Gastroesophageal sphincter (tissue), 4 donors: Measurements from ENCODE around the gene CEP89. TPM values are rescaled to one million over a fixed set of nuclear protein-coding genes. Genes with fewer than 3 reads are reported as not detected.

Experiments
- ATAC-seq: fragments of 150-250 bp; one replicate; pipeline ENCODE4 v1.9.1; 2016; ENCODE audit warnings: mild to moderate bottlenecking, moderate library complexity
- H3K27ac ChIP-seq, 4 donors: fragments of 200-600 bp; sonication (generic) in 3 of 4; 1 replicate in 3 of 4; 2 replicates in 1 of 4; pipeline ENCODE4 v1.5.1; 2016 to 2019
- H3K27me3 ChIP-seq: fragments of 200-600 bp; sonication (generic); one replicate; pipeline ENCODE4 v1.5.1; 2019
- H3K36me3 ChIP-seq, 2 donors: fragments of 200-600 bp; sonication (generic); one replicate each; pipeline ENCODE4 v1.5.1; 2019; ENCODE audit warnings: control low read depth in 1 of 2
- H3K4me1 ChIP-seq, 3 donors: fragments of 200-600 bp; sonication (generic); 1 replicate in 2 of 3; 2 replicates in 1 of 3; pipeline ENCODE4 v1.5.1; 2016 to 2019; ENCODE audit warnings: control low read depth in 2 of 3
- H3K4me3 ChIP-seq, 2 donors: fragments of 200-600 bp; sonication (generic); one replicate each; pipeline ENCODE4 v1.5.1; 2019; ENCODE audit warnings: mild to moderate bottlenecking in 1 of 2, moderate library complexity in 1 of 2
- H3K9me3 ChIP-seq, 3 donors: fragments of 200-600 bp; sonication (generic); one replicate each; pipeline ENCODE4 v1.5.1; 2017 to 2019; ENCODE audit warnings: control low read depth in 2 of 3
- EP300 ChIP-seq: sonication (generic); formaldehyde crosslinking; IDR thresholded peaks from one replicate; pipeline ENCODE4 v1.6.1; 2017; ENCODE audit warnings: antibody characterized with exemption, mild to moderate bottlenecking
- POLR2A ChIP-seq, 2 donors: fragments of 450-650 bp; IDR thresholded peaks; one replicate each; pipeline ENCODE4 v1.6.1; 2017; ENCODE audit warnings: antibody characterized with exemption in 2 of 2, mild to moderate bottlenecking in 2 of 2, moderate library complexity in 1 of 2
- POLR2AphosphoS5 ChIP-seq: sonication (generic); formaldehyde crosslinking; IDR thresholded peaks from one replicate; pipeline ENCODE4 v1.6.1; 2017; ENCODE audit warnings: antibody characterized with exemption
- WGBS, 2 donors: methylation state at CpG; one replicate each; pipeline ENCODE4 v1.1.5; 2018; ENCODE audit warnings: low coverage in 1 of 2; 5-methylcytosine and 5-hydroxymethylcytosine counted together
- total RNA-seq, 4 donors: library from RNA; depleted of rRNA; stranded (reverse); fragments of >200 nt; gene quantifications; one replicate each; pipeline ENCODE4 v1.1.0, GENCODE V29; 2016
- TF ChIP-seq, protein P1 (sequence below), 4 experiments: fragments of 200-600 bp in 2 of 4; fragments of 450-650 bp in 2 of 4; sonication (generic) in 1 of 4; IDR thresholded peaks; one replicate each; pipeline ENCODE4 v1.5.1; 2017 to 2019; ENCODE audit warnings: antibody characterized with exemption in 4 of 4, mild to moderate bottlenecking in 2 of 4, moderate library complexity in 2 of 4

The CEP89 gene
- total RNA-seq, 4 donors from 2014 or later = 14.8 to 21.9 (median 20.2) TPM

- no CpG with 5 or more reads among the region's 7 CpGs for whole genome bisulfite sequencing, 2 donors
- TF ChIP-seq EP300 = no peak
- TF ChIP-seq, protein P1, sequence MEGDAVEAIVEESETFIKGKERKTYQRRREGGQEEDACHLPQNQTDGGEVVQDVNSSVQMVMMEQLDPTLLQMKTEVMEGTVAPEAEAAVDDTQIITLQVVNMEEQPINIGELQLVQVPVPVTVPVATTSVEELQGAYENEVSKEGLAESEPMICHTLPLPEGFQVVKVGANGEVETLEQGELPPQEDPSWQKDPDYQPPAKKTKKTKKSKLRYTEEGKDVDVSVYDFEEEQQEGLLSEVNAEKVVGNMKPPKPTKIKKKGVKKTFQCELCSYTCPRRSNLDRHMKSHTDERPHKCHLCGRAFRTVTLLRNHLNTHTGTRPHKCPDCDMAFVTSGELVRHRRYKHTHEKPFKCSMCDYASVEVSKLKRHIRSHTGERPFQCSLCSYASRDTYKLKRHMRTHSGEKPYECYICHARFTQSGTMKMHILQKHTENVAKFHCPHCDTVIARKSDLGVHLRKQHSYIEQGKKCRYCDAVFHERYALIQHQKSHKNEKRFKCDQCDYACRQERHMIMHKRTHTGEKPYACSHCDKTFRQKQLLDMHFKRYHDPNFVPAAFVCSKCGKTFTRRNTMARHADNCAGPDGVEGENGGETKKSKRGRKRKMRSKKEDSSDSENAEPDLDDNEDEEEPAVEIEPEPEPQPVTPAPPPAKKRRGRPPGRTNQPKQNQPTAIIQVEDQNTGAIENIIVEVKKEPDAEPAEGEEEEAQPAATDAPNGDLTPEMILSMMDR (IDR thresholded peaks at IDR 0.05) = no peak
- TF ChIP-seq POLR2AphosphoS5 = no peak
- TF ChIP-seq POLR2A (IDR thresholded peaks at IDR 0.05) = no peak
- Histone ChIP-seq H3K4me3 (no peak overlapping the region), H3K36me3 (peaks cover 0 to 45% of the 10 kb centered on the region in 2 donors), H3K4me1 (no peaks in the 10 kb centered on the region), H3K27ac (no peak overlapping the region), H3K9me3 (no peaks in the 10 kb centered on the region), H3K27me3 (no peaks in the 10 kb centered on the region)
- no peak for ATAC-seq
Measured at GRCh38 chr19:32875428-32875827, 96.3 kb downstream of the CEP89 start.

- 0 to 100% methylated on average over 1 of the region's 9 CpGs for WGBS, 2 donors
Measured at GRCh38 chr19:32874605-32875004, 97.2 kb downstream of the CEP89 start.

GRCh38 chr19:32873247-32873959 is 98.4 kb downstream of the CEP89 start:
- H3K27ac ChIP-seq = no peak overlapping the region
- no peaks in the 10 kb centered on the region for H3K9me3 ChIP-seq
- 78 to 81% methylated on average over 13 to 14 of the region's 18 CpGs for WGBS, 2 donors
- H3K36me3 ChIP-seq = peaks cover 0 to 25% of the 10 kb centered on the region in 2 donors
- TF ChIP-seq EP300 (no peak), POLR2AphosphoS5 (no peak), POLR2A (IDR thresholded peaks at IDR 0.05) (no peak)
- TF ChIP-seq, protein P1 (IDR thresholded peaks at IDR 0.05) = no peak
- no peaks in the 10 kb centered on the region for H3K4me1 ChIP-seq
- H3K27me3 ChIP-seq = no peaks in the 10 kb centered on the region
- ATAC-seq = no peak
- no peak overlapping the region for H3K4me3 ChIP-seq

More at GRCh38 chr19:32874605-32875004, 97.2 kb downstream of the CEP89 start:
- no peak overlapping the region for H3K4me3 ChIP-seq
- TF ChIP-seq, protein P1 (IDR thresholded peaks at IDR 0.05) = no peak
- TF ChIP-seq EP300 (no peak), POLR2AphosphoS5 (no peak), POLR2A (IDR thresholded peaks at IDR 0.05) (no peak)
- H3K9me3 ChIP-seq = no peaks in the 10 kb centered on the region
- peaks cover 0 to 37% of the 10 kb centered on the region in 2 donors for H3K36me3 ChIP-seq
- no peak for ATAC-seq
- H3K4me1 ChIP-seq = no peaks in the 10 kb centered on the region
- no peaks in the 10 kb centered on the region for H3K27me3 ChIP-seq
- H3K27ac ChIP-seq = no peak overlapping the region

GRCh38 chr19:32872391-32872790 is 99.4 kb downstream of the CEP89 start:
- Histone ChIP-seq H3K4me1 (no peaks in the 10 kb centered on the region), H3K36me3 (peaks cover 0 to 15% of the 10 kb centered on the region in 2 donors), H3K27me3 (no peaks in the 10 kb centered on the region), H3K4me3 (no peak overlapping the region), H3K9me3 (no peaks in the 10 kb centered on the region), H3K27ac (no peak overlapping the region)
- 85 to 94% methylated on average over 3 of the region's 3 CpGs for WGBS, 2 donors
- TF ChIP-seq EP300 (no peak), POLR2A (IDR thresholded peaks at IDR 0.05) (no peak), POLR2AphosphoS5 (no peak)
- TF ChIP-seq, protein P1 (IDR thresholded peaks at IDR 0.05) = no peak
- ATAC-seq = no peak

GRCh38 chr19:32870981-32871451 is 100.7 kb downstream of the CEP89 start:
- no peaks in the 10 kb centered on the region for H3K4me1 ChIP-seq
- H3K36me3 ChIP-seq = peaks cover 0 to 1% of the 10 kb centered on the region in 2 donors
- H3K27ac ChIP-seq = no peak overlapping the region
- 59% methylated on average over 6 of the region's 12 CpGs; no CpG with 5 or more reads in 1 of the 2 donors for WGBS, 2 donors
- H3K27me3 ChIP-seq = no peaks in the 10 kb centered on the region
- no peaks in the 10 kb centered on the region for H3K9me3 ChIP-seq
- no peak overlapping the region for H3K4me3 ChIP-seq
- ATAC-seq = no peak
- no peak for TF ChIP-seq EP300
- no peak for TF ChIP-seq POLR2A (IDR thresholded peaks at IDR 0.05)
- TF ChIP-seq POLR2AphosphoS5 = no peak
- TF ChIP-seq, protein P1 (IDR thresholded peaks at IDR 0.05) = no peak
